ENCODE data around the gene LRFN3.
A peak's percentile ranks its signal among the peaks of the same experiment; 100 is the strongest.
"Not testable (repeated sequence)": the region's sequence is repeated elsewhere in the genome, so short reads cannot be mapped to it uniquely, and the experiment has no call there.

Gene LRFN3

DNA sequence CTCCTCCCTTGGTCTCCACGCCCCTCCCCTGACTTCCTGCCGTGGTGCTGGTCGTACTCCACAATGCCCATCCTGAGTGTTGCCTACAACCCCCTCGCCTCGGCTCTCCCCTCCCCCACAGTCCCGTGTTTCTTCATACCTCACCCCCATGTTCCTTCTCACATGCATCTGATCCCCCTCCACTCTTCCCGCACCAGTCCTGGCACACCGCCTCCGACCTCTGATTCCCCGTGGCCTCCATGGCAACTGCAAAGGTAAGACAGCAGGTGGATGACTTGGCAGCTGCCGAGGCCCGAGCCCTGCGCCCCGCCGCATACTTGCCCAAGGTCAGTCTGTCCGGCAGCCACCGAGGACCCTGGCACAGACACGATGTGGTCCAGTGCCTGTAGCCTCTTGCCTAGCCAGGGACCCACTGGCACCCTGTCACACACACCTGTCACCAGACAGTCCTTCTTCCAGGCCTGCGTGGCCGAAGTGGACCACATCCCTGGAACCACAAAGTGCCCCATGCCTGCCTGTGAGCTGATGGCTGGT lies 42.7 kb downstream of the LRFN3 start:
- no peak for DNase-seq

DNA sequence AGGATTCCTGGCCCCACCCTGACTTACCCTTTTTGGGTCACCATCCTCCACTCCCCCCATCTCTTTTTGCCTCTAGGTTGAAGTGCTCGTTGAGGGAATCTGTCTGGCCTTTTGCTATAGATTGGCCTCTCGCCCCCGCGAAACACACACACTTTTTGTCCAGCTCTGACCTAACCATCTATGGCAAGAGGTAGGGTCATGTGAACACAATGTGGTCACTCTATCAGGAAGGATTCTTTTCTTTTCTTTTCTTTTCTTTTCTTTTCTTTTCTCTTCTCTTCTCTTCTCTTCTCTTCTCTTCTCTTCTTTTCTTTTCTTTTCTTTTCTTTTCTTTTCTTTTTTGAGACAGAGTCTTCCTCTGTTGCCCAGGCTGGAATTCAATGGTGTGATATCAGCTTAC lies 44.8 kb downstream of the LRFN3 start:
- not testable (repeated sequence) for DNase-seq

DNA sequence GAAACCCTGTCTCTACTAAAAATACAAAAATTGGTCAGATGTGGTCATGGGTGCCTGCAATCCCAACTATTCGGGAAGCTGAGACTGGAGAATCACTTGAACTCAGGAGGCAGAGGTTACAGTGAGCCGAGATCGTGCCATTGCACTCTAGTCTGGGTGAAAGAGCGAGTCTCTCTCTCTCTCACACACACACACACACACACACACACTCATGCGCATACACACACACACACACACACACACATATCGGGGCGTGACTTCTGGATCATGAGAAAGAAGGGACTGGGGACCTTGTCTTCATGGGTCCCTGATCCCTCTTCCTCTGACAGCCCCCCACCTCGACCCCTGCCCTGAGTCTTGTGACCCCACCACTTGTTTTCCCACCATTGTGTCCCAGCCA lies 47.0 kb downstream of the LRFN3 start:
- DNase-seq: no peak

DNA sequence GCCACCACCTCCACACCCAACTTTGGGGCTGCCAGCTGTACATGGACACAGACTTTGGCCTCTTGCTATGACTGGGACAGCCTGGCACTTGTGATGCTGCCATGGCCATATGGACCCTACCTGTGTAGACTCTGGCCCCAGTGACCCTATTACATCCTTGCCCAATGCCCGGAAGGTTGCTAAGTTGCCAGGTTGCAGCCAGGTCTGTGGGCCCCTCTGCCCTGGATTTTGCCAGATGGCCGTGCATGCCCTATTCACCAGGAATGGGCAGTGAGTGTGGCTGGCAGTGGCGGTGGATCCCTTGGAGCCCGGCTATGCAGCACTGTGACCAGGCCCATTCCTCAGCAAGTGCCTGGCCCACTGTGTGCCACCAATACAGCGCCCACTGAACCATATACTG lies 49.9 kb downstream of the LRFN3 start:
- no peak for DNase-seq

DNA sequence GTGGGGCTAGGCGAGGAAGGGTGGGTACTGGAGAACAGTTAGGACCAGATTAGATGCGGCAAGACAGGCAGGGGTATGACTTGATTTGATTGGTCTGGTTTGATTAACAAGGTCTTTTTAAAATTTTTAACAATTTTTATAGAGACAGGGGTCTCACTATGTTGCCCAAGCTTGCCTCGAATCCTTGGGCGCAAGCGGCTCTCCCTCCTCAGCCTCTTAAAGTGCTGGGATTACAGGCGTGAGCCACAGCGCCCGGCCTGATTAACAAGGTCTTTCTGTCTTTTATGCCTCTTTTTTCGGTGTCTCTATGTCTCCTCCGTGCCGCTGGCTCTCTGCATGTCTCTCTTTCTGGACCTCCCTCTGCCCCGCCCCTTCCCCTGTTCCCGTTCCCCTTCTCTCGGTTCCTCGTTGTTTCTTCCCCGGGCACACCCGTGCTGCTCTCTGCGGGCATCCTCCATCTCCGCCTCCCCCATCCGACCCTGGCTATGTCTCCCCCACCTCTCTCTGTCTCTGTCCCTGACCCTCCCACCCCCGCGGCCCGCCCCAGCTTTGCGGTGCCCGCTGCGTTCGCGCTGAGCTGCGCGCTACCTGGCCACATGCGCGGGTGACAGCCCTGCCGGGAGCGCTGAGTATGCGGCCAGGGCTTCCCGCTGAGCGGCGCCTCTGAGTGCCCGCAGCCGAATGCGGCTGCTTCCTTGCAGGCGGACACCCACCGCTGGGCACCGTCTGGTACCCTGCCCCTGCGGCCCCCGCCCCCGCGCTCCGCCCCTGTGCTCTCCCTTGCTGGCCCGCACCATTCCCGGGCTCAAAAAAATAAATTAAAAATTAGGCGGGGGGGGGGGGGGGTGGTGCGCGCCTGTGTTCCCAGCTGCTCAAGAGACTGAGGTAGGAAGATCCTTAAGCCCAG lies 50.7 kb downstream of the LRFN3 start:
- peak; percentile 82 for DNase-seq

DNA sequence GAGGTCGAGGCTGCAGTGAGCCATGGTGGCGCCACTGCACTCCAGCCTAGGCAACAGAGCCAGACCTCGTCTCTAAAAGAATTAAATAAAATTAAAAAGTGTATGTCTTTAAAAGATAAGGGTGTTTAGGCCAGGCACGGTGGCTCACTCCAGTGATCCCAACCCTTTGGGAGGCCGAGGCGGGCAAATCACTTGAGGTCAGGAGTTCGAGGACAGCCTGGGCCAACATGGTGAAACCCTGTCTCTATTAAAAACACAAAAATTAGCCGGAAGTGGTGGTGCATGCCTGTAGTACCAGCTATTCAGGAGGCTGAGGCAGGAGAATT lies 51.4 kb downstream of the LRFN3 start:
- no peak for DNase-seq

DNA sequence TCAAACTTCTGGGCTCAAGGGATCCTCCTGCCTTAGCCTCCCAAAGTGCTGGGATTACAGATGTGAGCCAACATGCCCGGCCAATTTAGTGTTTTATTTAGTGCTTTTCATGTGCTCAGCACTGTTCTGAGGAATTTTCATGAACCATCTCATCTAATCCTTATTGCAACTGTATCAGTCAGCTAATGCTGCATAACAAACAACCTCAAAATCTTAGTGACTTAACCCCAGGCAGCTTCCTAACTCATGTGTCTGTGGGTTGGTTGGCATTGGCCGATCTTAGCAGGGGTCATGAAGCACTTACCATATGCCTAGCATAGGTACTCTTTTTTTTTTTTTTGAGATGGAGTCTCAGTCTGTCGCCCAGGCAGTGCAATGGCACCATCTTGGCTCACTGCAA lies 52.6 kb downstream of the LRFN3 start:
- no peak for DNase-seq

DNA sequence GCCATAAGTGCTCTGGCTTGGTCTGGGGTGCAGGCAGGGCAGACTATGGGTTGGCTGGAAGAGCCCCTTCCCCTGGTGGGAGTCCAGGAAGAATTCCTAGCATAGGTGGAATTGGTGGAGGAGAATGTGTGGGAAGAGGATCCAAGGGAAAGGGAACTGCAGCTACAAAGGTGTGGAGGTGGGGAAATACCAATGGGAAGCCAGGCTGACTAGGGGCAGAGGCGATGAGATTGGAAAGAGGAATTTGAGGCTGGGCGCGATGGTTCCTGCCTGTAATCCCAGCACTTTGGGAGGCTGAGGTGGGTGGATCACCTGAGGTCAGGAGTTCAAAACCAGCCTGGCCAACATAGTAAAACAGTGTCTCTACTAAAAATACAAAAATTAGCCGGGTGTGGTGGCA lies 54.0 kb downstream of the LRFN3 start:
- DNase-seq: no peak

DNA sequence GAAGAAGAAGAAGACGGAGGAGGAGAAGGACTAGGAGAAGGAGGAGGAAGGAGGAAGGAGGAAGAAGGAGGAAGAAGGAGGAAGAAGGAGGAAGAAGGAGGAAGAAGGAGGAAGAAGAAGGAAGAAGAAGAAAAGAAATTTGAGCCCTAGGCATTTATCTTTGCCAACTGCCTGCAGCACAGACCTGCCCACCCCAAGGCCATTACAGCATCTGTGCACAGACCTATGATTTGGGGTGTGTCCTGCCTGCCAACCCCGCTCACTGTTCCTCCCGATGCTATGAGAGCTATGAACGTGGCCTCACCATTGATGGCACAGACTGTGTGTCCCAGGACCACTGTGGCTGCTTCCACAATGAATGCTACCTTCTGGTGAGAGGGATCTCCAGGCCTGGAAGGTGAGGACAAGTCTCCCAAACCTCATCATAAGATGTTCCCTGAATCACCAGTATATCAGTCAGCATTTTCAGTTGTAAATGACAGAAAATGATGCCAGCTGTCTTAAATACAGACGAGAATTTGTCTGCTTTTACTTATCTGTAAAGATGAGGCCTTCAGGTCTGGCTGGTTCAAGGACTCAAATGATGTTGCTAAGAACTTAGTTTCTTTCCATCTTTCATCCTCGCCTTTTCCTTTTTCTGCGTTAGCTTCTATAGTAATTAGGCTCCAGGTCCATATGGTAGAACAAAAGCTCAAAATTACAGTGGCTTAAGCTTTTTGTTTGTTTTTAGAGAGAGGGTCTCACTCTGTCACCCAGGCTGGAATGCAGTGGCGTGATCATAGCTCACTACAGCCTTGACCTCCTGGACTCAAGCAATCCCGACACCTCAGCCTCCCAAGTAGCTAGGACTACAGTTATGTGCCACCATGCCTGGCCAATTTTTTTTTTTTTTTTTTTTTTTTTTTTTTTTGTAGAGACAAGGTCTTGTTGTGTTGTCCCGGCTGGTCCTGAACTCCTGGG lies 54.9 kb downstream of the LRFN3 start:
- DNase-seq: no peak

DNA sequence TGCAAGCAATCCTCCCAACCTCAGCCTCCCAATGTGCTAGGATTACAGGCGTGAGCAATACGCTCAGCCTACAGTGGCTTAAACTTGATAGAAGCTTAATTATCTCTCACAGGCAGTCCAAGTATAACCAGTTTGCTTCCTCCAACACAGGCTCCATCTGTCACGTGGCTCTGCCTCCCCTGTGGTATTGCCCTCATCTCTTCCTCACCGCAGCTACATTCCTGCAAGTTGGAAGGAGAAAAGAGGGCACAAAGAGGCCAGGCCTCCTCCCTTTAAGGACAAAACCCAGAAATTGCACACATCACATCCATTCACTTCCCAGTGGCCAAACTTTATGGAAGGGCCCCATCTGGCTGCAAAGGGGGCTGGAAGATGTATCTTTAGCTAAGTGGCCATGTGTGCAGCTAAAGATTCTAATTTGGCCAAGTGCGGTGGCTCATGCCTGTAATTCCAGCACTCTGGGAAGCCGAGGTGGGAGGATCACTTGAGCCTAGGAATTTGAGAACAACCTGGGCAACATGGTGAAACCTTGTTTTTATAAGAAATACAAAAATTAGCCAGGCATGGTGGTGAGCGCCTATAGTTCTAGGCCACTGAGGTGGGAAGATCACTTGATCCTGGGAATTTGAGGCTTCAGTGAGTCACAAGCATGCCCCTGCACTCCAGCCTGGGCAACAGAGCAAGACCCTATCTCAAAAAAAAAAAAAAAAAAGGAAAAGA lies 55.7 kb downstream of the LRFN3 start:
- no peak for DNase-seq

DNA sequence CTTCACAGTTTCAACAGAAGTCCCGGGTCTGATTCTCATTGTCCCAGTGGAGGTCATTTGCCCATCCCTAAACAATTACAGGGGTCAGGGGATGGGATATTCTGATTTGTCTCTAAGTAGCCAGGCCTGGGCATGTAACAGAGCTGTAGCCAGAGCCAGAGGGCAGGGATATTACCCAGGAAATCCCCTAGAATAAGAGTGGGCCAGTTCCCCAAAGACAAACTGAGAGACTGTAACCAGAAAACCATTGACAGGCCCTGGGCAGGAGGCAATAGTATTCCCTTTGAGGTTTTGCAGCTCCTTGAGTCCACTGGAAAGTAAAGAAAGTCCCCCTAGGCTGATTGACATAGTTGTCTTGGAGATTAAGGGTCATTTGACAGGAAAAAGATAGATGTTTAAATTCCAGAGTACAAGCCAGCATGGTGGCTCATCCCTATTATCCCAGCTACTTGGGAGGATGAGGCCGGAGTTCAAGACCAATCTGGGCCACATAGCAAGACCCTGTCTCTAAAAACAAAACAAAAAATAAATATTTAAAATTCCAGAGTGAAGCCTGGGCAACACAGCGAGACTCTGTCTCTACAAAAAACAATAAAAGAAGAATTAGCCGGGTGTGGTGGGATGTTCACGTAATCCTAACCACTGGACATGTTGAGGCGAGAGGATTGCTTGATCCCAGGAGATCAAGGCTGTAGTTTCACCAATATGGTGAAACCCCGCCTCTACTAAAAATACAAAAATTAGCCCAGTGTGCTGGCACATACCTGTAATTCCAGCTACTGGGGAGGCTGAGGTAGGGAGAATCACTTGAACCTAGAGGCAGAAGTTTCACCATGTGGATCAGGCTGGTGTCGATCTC lies 57.0 kb downstream of the LRFN3 start:
- no peak for DNase-seq

DNA sequence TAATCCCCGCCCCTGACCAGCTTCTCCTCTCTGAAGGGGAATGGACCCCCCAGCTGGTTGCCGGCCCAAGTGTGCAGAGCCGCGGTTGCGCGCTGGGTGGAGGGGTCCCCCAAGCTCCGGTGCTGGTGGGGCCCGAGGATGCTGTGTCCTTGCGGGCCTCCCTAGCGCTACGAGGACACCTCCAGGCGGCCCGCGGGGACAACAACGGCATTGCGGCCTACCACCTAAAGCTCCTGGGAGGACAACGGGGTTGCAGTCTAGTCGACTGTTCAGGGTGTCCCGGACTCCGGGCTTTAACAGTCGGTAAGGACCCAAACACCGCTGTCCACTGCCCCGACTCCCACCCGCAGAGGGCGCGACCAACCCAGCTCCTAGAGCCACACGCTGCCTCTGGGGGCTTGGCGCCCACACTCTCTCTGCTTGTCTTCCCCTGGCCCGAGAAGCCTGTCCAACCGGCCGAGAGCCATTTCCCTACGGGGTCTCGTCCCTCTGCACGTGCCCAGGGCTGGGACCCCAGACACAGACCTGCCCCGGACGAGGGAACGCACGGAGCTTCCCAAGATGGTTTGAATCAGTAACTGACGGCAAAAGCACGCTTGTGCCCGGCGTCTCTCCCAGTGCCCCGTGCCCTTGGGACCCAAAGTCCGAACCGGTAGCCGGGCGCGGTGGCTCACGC lies 57.9 kb downstream of the LRFN3 start:
- no peak for DNase-seq

Data from 8988T (cell line).